HepG2 (cell line): ENCODE results near the gene GPATCH8. TPM values are rescaled to one million over a fixed set of nuclear protein-coding genes. Genes with fewer than 3 reads are reported as not detected.

Experiments
- ATAC-seq: fragments of 200-7000 bp; cut with Tn5 transposase; 3 replicates; pipeline ENCODE4 v1.9.1; 2020; ENCODE audit warnings: mild to moderate bottlenecking, moderate library complexity
- BruUV-seq: library from RNA; stranded (reverse); fragments of 400-500 nt; replicated peaks from 2 replicates; lab custom pipeline; 2021; lab: Mats Ljungman, UMichigan
- CTCF ChIA-PET: fragments of 300-600 bp; formaldehyde crosslinking; extraction: SDS; loops from one replicate; lab custom pipeline; 2021; ENCODE audit warnings: low total read pairs, inconsistent platforms, low intra/inter-chr PET ratio; lab: Yijun Ruan, JAX
- POLR2A ChIA-PET: fragments of 350-600 bp; sonication (Branson Sonifier 250); formaldehyde crosslinking; loops from one replicate; lab custom pipeline; 2020; ENCODE audit warnings: antibody characterized with exemption, inconsistent platforms; lab: Yijun Ruan, JAX
- DNase-seq: peaks from one replicate; pipeline ENCODE4 v3.0.0-alpha.2; 2015; ENCODE audit warnings: low spot score
- FAIRE-seq: peaks from 3 replicates; lab custom pipeline; 2011; peaks lifted over from hg19 to GRCh38; lab: Jason Lieb, UNC
- H2AFZ ChIP-seq: one replicate; pipeline ENCODE4 v1.6.1; 2011; ENCODE audit warnings: low read length, inconsistent platforms
- H3K27ac ChIP-seq: fragments of 300-600 bp; 3 replicates; pipeline ENCODE4 v1.8.0; 2011; ENCODE audit warnings: mixed run types, mild to moderate bottlenecking, mixed read lengths, low read length, inconsistent platforms; ENCODE audit not compliant: insufficient read depth; ENCODE audit errors: extremely low read length
- H3K27me3 ChIP-seq, 2 experiments: fragments of 200-600 bp in 1 of 2; 2 replicates in 1 of 2; 3 replicates in 1 of 2; pipeline versions ENCODE4 v1.6.0 to v1.8.0; 2011; ENCODE audit warnings: low read length in 2 of 2, mild to moderate bottlenecking in 2 of 2, moderate library complexity in 2 of 2, inconsistent platforms in 1 of 2; ENCODE audit not compliant: insufficient read depth in 2 of 2, control insufficient read depth in 1 of 2
- H3K36me3 ChIP-seq, 2 experiments: fragments of 200-600 bp in 1 of 2; replicated peaks in 1 of 2; 2 replicates in 1 of 2; 3 replicates in 1 of 2; pipeline versions ENCODE4 v1.5.1 to v1.8.0; 2011; ENCODE audit warnings: low read length in 2 of 2, inconsistent platforms in 1 of 2; ENCODE audit not compliant: insufficient read depth in 2 of 2, control insufficient read depth in 1 of 2
- H3K4me1 ChIP-seq: 2 replicates; pipeline ENCODE4 v1.5.1; 2012; ENCODE audit warnings: low read length, inconsistent platforms; ENCODE audit not compliant: insufficient read depth
- H3K4me2 ChIP-seq: 2 replicates; pipeline ENCODE4 v1.6.0; 2011; ENCODE audit warnings: low read depth, low read length, inconsistent platforms
- H3K4me3 ChIP-seq, 3 experiments: fragments of 200-600 bp in 1 of 3; sonication (generic), shearing (Covaris generic) in 1 of 3; replicated peaks in 1 of 3; 2 replicates each; pipeline ENCODE4 v1.5.1; 2011 to 2016; ENCODE audit warnings: low read length in 3 of 3, inconsistent platforms in 2 of 3, low read depth in 2 of 3, mild to moderate bottlenecking in 2 of 3, control low read depth in 1 of 3, mixed read lengths in 1 of 3; ENCODE audit not compliant: insufficient read depth in 1 of 3
- H3K79me2 ChIP-seq: one replicate; pipeline ENCODE4 v1.6.1; 2011; ENCODE audit warnings: low read length, inconsistent platforms; ENCODE audit not compliant: insufficient read depth
- H3K9ac ChIP-seq: 2 replicates; pipeline ENCODE4 v1.6.0; 2011; ENCODE audit warnings: mild to moderate bottlenecking, low read depth, low read length, inconsistent platforms; ENCODE audit not compliant: insufficient read depth
- H3K9me3 ChIP-seq: 2 replicates; pipeline ENCODE4 v1.5.1; 2012; ENCODE audit warnings: mild to moderate bottlenecking, low read length
- H4K20me1 ChIP-seq: 2 replicates; pipeline ENCODE4 v1.6.0; 2011; ENCODE audit warnings: inconsistent platforms, mild to moderate bottlenecking, low read length, moderate library complexity; ENCODE audit not compliant: insufficient read depth
- DNMT1 ChIP-seq: sonication (generic); formaldehyde crosslinking; IDR thresholded peaks from 2 replicates; pipeline ENCODE4 v1.5.1; 2020; ENCODE audit warnings: mild to moderate bottlenecking, missing genetic modification reagents
- ETV6 ChIP-seq: sonication (generic); formaldehyde crosslinking; conservative IDR thresholded peaks from 2 replicates; pipeline ENCODE4 v1.4.0; 2020; ENCODE audit warnings: missing genetic modification reagents
- HMGA1 ChIP-seq: sonication (generic); formaldehyde crosslinking; conservative IDR thresholded peaks from 2 replicates; pipeline ENCODE4 v1.4.0; 2020; ENCODE audit warnings: missing genetic modification reagents
- MED8 ChIP-seq: sonication (generic); formaldehyde crosslinking; IDR thresholded peaks from 2 replicates; pipeline ENCODE4 v1.8.1; 2023; ENCODE audit warnings: mild to moderate bottlenecking, missing genetic modification reagents; ENCODE audit not compliant: insufficient replicate concordance
- NKX3-1 ChIP-seq: sonication (generic); formaldehyde crosslinking; IDR thresholded peaks from 2 replicates; pipeline ENCODE4 v1.5.0; 2020; ENCODE audit warnings: missing genetic modification reagents
- WIZ ChIP-seq: sonication (generic); formaldehyde crosslinking; IDR thresholded peaks from 2 replicates; pipeline ENCODE4 v1.5.1; 2020; ENCODE audit warnings: mild to moderate bottlenecking, missing genetic modification reagents
- YY1 ChIP-seq: IDR thresholded peaks from 2 replicates; pipeline ENCODE4 v1.6.1; 2011; ENCODE audit warnings: low read length, low read depth, moderate library complexity, mild to moderate bottlenecking; ENCODE audit not compliant: insufficient read depth, insufficient replicate concordance
- ZNF143 ChIP-seq: sonication (generic); formaldehyde crosslinking; IDR thresholded peaks from 2 replicates; pipeline ENCODE4 v1.4.0; 2020; ENCODE audit warnings: missing genetic modification reagents
- ZNF20 ChIP-seq: sonication (generic); formaldehyde crosslinking; IDR thresholded peaks from 2 replicates; pipeline ENCODE4 v1.4.0; 2020; ENCODE audit warnings: mild to moderate bottlenecking, moderate library complexity, missing genetic modification reagents
- ZNF33A ChIP-seq: sonication (generic); formaldehyde crosslinking; IDR thresholded peaks from 2 replicates; pipeline ENCODE4 v1.5.1; 2020; ENCODE audit warnings: missing genetic modification reagents, mild to moderate bottlenecking, moderate library complexity, borderline replicate concordance
- ZNF564 ChIP-seq: sonication (generic); formaldehyde crosslinking; IDR thresholded peaks from 2 replicates; pipeline ENCODE4 v1.8.1; 2023; ENCODE audit warnings: mild to moderate bottlenecking, missing genetic modification reagents
- ZNF629 ChIP-seq: sonication (generic); formaldehyde crosslinking; conservative IDR thresholded peaks from 2 replicates; pipeline ENCODE4 v1.5.0; 2020; ENCODE audit warnings: missing genetic modification reagents
- ZNF746 ChIP-seq: sonication (generic); formaldehyde crosslinking; IDR thresholded peaks from 2 replicates; pipeline ENCODE4 v1.8.0; 2022; ENCODE audit warnings: mild to moderate bottlenecking, missing genetic modification reagents
- WGBS: methylation state at CpG from one replicate; pipeline ENCODE4 v1.1.6; 2017; ENCODE audit warnings: low lambda C conversion rate; 5-methylcytosine and 5-hydroxymethylcytosine counted together
- in situ Hi-C: cut with HindIII; loops from 2 replicates; pipeline ENCODE4 v1.10.0; 2017; ENCODE audit warnings: low pct_unique_long_range_greater_than_20kb; ENCODE audit not compliant: extremely low pct_ligation_motif_present
- intact Hi-C: fragments of 100-400 bp; cut with micrococcal nuclease; formaldehyde crosslinking; loops from one replicate; pipeline ENCODE4 v1.10.0; 2022; ENCODE audit not compliant: unreplicated experiment
- polyA plus RNA-seq, 8 experiments: library from polyadenylated mRNA; depleted of rRNA in 3 of 8; stranded (reverse) in 7 of 8; unstranded in 1 of 8; fragments of >200 nt; fragmentation: Illumina TruSeq in 4 of 8; extraction: Trizol in 4 of 8; gene quantifications; 2 replicates each; pipeline versions ENCODE4 v1.2.1 to v1.2.3, GENCODE V29; 2011 to 2016; ENCODE audit warnings: low read depth in 4 of 8, missing spikeins in 1 of 8, mixed read lengths in 1 of 8; ENCODE audit not compliant: insufficient read depth in 1 of 8
- total RNA-seq, 5 experiments: library from RNA; depleted of rRNA; stranded (reverse); fragments of >200 nt; fragmentation: Illumina TruSeq; extraction: Trizol; gene quantifications; 2 replicates each; pipeline ENCODE4 v1.2.3, GENCODE V29; 2016; ENCODE audit warnings: low read depth in 1 of 5
- TF ChIP-seq, protein P1 (sequence below): IDR thresholded peaks from 2 replicates; pipeline ENCODE4 v1.6.1; 2016; ENCODE audit warnings: low read depth, missing genetic modification reagents, missing compliant biosample characterization

Gene GPATCH8
- total and polyA plus RNA-seq, 2 of the 13 experiments (the other 11 are each of a cell fraction or from before 2014, with no cell fraction given), result 20.7 to 21.5 TPM

DNA sequence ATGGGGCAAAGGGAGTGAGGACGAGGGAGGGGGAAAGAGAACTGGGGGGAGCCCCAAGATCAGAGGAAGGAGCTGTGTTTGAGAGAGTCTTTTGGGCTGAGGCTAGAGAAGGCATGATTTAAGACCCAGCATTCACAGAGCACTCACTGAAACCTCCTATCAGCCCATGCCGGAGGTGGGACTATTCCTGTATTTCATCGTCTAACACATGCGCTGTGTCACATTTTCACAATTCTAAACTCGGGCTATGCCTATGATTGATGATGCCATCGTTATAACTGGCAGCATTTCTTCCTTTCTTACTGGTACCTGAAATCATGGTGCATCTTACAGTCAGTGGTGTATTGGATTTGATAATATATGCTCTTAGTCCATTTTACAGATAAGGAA lies 143.1 kb downstream of the GPATCH8 start:
- Histone ChIP-seq H2AFZ (no peak overlapping the region), H3K79me2 (no peaks in the 10 kb centered on the region), H3K36me3 (no peaks in the 10 kb centered on the region), H4K20me1 (no peaks in the 10 kb centered on the region), H3K4me3 (no peak overlapping the region), H3K9me3 (no peaks in the 10 kb centered on the region), H3K27me3 (peaks cover 7 to 21% of the 10 kb centered on the region in 2 experiments; a peak in 4 of 5 replicates), H3K9ac (no peak overlapping the region), H3K27ac (no peak overlapping the region), H3K4me1 (peaks cover 36% of the 10 kb centered on the region), H3K4me2 (no peak overlapping the region)
- BruUV-seq, result no TSS peak
- DNase-seq (no peak), FAIRE-seq (no peak), ATAC-seq (no peak)
- in situ Hi-C loops (no loop called here), intact Hi-C loops (no loop called here)
- ChIA-PET CTCF (no interaction called here), POLR2A (interaction anchor here (1.8 kb wide), 1 partner anchor 9 kb away, joined by 5 read pairs; no protein-coding TSS in a partner anchor)
- 50% methylated on average over 6 of the region's 6 CpGs for WGBS
- TF ChIP-seq MED8 (CRISPR knock-in tag) (no peak), ZNF629 (CRISPR knock-in tag) (peak; percentile 38; the same call in 1 of the 2 replicates), HMGA1 (no peak)

- peaks cover 39% of the 10 kb centered on the region for H3K4me1 ChIP-seq
- FAIRE-seq (no peak), DNase-seq (no peak), ATAC-seq (no peak)
- H3K27me3 ChIP-seq, result peaks cover 8 to 21% of the 10 kb centered on the region in 2 experiments; a peak in 3 of 5 replicates
- no peak overlapping the region for H2AFZ ChIP-seq
- no TSS peak for BruUV-seq
- no peak overlapping the region for H3K27ac ChIP-seq
- H3K4me3 ChIP-seq, result no peak overlapping the region
- no peaks in the 10 kb centered on the region for H3K79me2 ChIP-seq
- 85% methylated on average over 14 of the region's 14 CpGs for WGBS
- H3K4me2 ChIP-seq, result no peak overlapping the region
- in situ Hi-C loops (no loop called here), intact Hi-C loops (loop anchor here (10.0 kb wide), 1 partner anchor 165 kb away; no protein-coding TSS in a partner anchor)
- POLR2A ChIA-PET, result interaction anchor here (1.8 kb wide), 1 partner anchor 10 kb away, joined by 5 read pairs; no protein-coding TSS in a partner anchor
- no peak overlapping the region for H3K9ac ChIP-seq
- CTCF ChIA-PET, result no interaction called here
- no peaks in the 10 kb centered on the region for H3K36me3 ChIP-seq
- H4K20me1 ChIP-seq, result no peaks in the 10 kb centered on the region
- no peaks in the 10 kb centered on the region for H3K9me3 ChIP-seq
- no peak for TF ChIP-seq YY1
- TF ChIP-seq ZNF746 (CRISPR knock-in tag), result no peak
- TF ChIP-seq ZNF564 (CRISPR knock-in tag), result no peak
- TF ChIP-seq DNMT1 (CRISPR knock-in tag), result no peak
- no peak for TF ChIP-seq ETV6 (CRISPR knock-in tag)
- no peak for TF ChIP-seq WIZ (CRISPR knock-in tag)
- no peak for TF ChIP-seq ZNF20 (CRISPR knock-in tag)
- TF ChIP-seq NKX3-1 (CRISPR knock-in tag), result no peak
- TF ChIP-seq, protein P1, sequence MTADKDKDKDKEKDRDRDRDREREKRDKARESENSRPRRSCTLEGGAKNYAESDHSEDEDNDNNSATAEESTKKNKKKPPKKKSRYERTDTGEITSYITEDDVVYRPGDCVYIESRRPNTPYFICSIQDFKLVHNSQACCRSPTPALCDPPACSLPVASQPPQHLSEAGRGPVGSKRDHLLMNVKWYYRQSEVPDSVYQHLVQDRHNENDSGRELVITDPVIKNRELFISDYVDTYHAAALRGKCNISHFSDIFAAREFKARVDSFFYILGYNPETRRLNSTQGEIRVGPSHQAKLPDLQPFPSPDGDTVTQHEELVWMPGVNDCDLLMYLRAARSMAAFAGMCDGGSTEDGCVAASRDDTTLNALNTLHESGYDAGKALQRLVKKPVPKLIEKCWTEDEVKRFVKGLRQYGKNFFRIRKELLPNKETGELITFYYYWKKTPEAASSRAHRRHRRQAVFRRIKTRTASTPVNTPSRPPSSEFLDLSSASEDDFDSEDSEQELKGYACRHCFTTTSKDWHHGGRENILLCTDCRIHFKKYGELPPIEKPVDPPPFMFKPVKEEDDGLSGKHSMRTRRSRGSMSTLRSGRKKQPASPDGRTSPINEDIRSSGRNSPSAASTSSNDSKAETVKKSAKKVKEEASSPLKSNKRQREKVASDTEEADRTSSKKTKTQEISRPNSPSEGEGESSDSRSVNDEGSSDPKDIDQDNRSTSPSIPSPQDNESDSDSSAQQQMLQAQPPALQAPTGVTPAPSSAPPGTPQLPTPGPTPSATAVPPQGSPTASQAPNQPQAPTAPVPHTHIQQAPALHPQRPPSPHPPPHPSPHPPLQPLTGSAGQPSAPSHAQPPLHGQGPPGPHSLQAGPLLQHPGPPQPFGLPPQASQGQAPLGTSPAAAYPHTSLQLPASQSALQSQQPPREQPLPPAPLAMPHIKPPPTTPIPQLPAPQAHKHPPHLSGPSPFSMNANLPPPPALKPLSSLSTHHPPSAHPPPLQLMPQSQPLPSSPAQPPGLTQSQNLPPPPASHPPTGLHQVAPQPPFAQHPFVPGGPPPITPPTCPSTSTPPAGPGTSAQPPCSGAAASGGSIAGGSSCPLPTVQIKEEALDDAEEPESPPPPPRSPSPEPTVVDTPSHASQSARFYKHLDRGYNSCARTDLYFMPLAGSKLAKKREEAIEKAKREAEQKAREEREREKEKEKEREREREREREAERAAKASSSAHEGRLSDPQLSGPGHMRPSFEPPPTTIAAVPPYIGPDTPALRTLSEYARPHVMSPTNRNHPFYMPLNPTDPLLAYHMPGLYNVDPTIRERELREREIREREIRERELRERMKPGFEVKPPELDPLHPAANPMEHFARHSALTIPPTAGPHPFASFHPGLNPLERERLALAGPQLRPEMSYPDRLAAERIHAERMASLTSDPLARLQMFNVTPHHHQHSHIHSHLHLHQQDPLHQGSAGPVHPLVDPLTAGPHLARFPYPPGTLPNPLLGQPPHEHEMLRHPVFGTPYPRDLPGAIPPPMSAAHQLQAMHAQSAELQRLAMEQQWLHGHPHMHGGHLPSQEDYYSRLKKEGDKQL (CRISPR knock-in tag), result no peak
- TF ChIP-seq ZNF143 (CRISPR knock-in tag), result no peak
- TF ChIP-seq ZNF33A (CRISPR knock-in tag), result no peak
Measured at GRCh38 chr17:44359458-44360143, 143.6 kb downstream of the GPATCH8 start.
